ENCODE data around the gene PCDH19.

The PCDH19 gene

DNA sequence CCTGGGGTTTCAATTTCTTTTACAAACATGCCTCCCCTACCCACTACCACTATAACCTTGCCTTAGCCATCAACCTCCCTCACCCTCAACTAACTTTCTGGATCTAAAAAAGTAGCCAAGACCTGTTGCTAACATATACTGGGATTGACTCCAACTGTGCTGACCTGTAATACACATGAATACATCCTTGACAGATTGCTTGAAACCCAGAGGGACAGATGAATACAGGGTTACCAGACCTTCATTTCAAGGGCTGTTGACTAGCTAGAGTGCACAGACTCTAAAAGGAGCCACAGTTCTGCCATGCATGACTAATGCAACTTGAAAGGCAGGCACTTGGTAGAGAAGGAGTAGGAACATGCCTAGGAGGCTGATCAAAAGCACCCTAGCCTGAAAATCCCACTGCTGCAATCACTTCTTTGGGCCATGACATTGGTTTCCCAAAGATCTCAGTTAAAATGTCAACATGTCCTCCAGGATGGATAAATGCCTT is 121.0 kb downstream of the PCDH19 start:
- no peak for DNase-seq

GRCh38 chrX:100277231-100277630 is 132.8 kb downstream of the PCDH19 start:
- DNase-seq = no peak

DNA sequence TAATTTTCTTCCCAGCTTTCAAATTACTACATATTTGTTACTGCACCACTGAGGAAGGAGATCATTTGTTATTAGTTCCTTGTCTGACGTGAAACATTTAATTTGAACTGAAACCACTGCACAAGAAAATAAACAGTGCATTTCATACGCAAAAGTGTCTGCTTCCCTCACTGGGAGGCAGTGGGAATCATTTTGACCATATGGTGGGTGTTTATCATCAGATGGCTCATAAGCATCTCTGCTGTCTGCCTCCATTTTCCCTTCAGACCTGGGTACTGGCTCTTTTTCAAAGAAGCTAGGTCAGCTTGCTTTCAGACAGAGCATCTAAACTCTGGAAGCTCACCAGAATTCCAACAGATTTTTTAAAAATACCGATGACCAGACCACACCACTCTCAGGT is 135.2 kb downstream of the PCDH19 start:
- no peak for DNase-seq

DNA sequence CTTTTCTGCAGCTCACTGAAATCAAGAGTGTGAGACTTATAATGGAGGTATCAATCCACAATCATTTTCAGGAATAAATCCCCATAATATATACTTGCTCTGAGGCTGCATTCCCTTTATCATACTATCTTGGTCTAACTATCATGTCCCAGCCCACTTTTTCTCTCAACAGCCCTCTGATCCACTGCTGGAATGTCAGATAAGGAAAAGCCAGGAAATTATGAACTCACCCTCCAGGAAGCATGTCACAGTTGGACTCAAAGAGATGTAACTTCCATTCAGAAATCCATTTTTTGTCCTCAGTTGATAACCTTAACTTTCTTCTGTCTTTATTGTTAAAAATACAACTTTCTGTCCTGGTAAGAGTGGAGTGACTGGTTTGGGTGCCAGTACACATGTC is 144.9 kb downstream of the PCDH19 start:
- DNase-seq = no peak

- no peak for DNase-seq
Measured at GRCh38 chrX:100264200-100264599, 145.9 kb downstream of the PCDH19 start.

GRCh38 chrX:100263650-100264049 is 146.4 kb downstream of the PCDH19 start:
- DNase-seq = no peak

DNA sequence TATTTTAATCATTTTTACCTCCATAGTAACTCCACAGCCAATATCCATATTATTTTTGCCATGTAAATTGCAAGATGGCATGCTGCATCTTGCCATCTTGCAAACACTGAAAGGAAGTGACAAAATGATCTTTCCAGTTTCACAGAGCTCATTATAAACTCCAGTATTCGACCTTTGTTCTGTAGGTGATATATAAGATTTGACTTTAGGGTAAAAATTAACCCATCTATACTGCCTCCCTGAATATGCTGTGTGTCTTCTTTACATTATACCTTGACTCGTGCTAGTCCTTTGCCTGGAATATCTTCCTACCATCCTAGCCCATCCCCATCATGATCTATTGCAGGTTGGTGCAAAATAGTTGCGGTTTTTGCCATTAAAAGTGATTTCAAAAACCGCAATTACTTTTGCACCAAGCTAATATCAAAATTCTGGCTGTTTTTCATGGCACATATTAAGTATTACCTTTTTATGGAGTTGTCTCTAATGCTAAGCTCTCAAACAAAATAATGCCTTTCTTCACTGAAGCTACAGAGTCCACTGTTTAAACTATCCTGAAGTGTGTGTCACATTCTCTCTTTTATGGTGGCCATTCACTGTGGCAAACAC is 161.1 kb downstream of the PCDH19 start:
- DNase-seq = no peak

- DNase-seq = no peak
Measured at GRCh38 chrX:100247826-100248225, 162.2 kb downstream of the PCDH19 start.

GRCh38 chrX:100244681-100245080 is 165.4 kb downstream of the PCDH19 start:
- DNase-seq = no peak

All from hematopoietic multipotent progenitor cell treated with erythropoietin and hydrocortisone succinate and interleukin-3 and kit ligand, for 8 days (in vitro differentiated cells).